Retina (tissue), 1 donor: ENCODE measurements around the gene NTPCR.
A peak's percentile ranks its signal among the peaks of the same experiment; 100 is the strongest.

ENCODE experiments used
- DNase-seq: peaks from one replicate; pipeline ENCODE4 v3.0.0-alpha.2; 2016

NTPCR gene

GRCh38 chr1:233019778-233020325 is 69.4 kb downstream of the NTPCR start:
- DNase-seq = peak; percentile 14

GRCh38 chr1:233020426-233020825 is 70.0 kb downstream of the NTPCR start:
- DNase-seq = peak; percentile 47

GRCh38 chr1:233022246-233022645 is 71.8 kb downstream of the NTPCR start:
- no peak for DNase-seq

- no peak for DNase-seq
Observed at GRCh38 chr1:233024199-233024598, 73.8 kb downstream of the NTPCR start.

GRCh38 chr1:233025157-233025556 is 74.7 kb downstream of the NTPCR start:
- peak; percentile 44 for DNase-seq

GRCh38 chr1:233025567-233025966 is 75.2 kb downstream of the NTPCR start:
- no peak for DNase-seq

- DNase-seq = no peak
Observed at GRCh38 chr1:233027046-233027445, 76.6 kb downstream of the NTPCR start.

- no peak for DNase-seq
Observed at GRCh38 chr1:233031521-233031920, 81.1 kb downstream of the NTPCR start.

GRCh38 chr1:233032916-233033315 is 82.5 kb downstream of the NTPCR start:
- DNase-seq = no peak

- DNase-seq = no peak
Observed at GRCh38 chr1:233033361-233033760, 83.0 kb downstream of the NTPCR start.
